ENCODE data around the gene COPG1.

Gene COPG1

DNA sequence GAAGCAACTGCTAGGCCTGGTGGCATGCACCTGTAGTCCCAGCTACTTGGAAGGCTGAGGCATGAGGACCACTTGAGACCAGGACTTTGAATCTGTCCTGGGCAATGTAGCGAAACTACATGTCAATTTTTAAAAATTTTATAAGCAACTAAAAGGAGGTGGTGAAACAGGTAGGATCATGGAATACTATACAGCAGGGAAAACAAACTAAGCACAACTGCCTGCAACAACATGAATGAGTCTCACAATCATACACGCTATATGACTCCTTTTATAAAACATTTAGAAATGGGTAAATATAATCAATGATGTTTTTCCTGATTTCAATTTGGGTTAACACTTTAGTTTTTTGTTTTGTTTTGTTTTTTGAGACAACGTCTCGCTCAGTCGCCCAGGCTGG is 36.2 kb upstream of the COPG1 start:
- TF ChIP-seq, protein P1, sequence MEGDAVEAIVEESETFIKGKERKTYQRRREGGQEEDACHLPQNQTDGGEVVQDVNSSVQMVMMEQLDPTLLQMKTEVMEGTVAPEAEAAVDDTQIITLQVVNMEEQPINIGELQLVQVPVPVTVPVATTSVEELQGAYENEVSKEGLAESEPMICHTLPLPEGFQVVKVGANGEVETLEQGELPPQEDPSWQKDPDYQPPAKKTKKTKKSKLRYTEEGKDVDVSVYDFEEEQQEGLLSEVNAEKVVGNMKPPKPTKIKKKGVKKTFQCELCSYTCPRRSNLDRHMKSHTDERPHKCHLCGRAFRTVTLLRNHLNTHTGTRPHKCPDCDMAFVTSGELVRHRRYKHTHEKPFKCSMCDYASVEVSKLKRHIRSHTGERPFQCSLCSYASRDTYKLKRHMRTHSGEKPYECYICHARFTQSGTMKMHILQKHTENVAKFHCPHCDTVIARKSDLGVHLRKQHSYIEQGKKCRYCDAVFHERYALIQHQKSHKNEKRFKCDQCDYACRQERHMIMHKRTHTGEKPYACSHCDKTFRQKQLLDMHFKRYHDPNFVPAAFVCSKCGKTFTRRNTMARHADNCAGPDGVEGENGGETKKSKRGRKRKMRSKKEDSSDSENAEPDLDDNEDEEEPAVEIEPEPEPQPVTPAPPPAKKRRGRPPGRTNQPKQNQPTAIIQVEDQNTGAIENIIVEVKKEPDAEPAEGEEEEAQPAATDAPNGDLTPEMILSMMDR (IDR thresholded peaks at IDR 0.05) = no peak

GRCh38 chr3:129218742-129219141 is 30.7 kb upstream of the COPG1 start:
- TF ChIP-seq, protein P1 (IDR thresholded peaks at IDR 0.05) = no peak

GRCh38 chr3:129224984-129225393 is 24.4 kb upstream of the COPG1 start:
- TF ChIP-seq, protein P1 (IDR thresholded peaks at IDR 0.05) = no peak

GRCh38 chr3:129226374-129226773 is 23.0 kb upstream of the COPG1 start:
- TF ChIP-seq, protein P1 (IDR thresholded peaks at IDR 0.05) = no peak

- TF ChIP-seq, protein P1 (IDR thresholded peaks at IDR 0.05) = no peak
Measured at GRCh38 chr3:129228891-129229585, 20.4 kb upstream of the COPG1 start.

DNA sequence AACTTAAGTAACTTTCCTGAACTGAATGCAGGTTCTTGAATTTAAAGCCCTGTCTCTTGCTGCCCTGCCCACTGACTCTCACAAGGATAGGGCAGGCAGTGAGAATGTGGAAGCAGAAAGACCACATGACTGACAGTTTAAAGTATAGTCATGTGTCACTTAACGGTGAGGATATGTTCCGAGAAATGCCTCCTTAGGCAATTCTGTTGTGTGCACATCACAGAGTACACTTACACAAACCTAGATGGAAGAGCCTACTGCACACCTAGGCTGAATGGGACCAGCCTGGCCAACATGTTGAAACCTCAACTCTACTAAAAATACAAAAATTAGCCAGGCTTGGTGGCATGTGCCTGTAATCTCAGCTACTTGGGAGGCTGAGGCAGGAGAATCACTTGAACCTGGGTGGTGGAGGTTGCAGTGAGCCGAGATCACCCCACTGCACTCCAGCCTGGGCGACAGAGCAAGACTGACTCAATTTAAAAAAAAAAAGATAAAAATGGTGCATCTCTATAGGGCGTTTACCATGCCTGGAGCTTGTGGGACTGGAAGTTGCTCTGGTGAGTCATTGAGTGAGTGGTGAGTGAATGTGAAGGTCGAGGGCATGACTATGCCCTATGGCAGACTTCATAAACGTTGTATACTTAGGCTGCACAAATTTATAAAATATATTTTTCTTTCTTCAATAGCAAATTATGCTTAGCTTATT is 18.9 kb upstream of the COPG1 start:
- TF ChIP-seq, protein P1 (IDR thresholded peaks at IDR 0.05) = no peak

GRCh38 chr3:129231331-129232119 is 17.9 kb upstream of the COPG1 start:
- TF ChIP-seq, protein P1 (IDR thresholded peaks at IDR 0.05) = no peak
